GM21447 (cell line): ENCODE measurements around the gene INTS4.
"Not testable (repeated sequence)": the region's sequence is repeated elsewhere in the genome, so short reads cannot be mapped to it uniquely, and the experiment has no call there.

Source experiments
- ATAC-seq: cut with Tn5 transposase; IDR thresholded peaks from one replicate; pipeline ENCODE4 v1.9.1; 2021; ENCODE audit not compliant: unreplicated experiment

INTS4 gene

GRCh38 chr11:77994434-77995362, at the start of gene INTS4:
Gene INTS4 (minus strand): TSS chr11:77994668. CDS start chr11:77994643, 25 bp downstream.
- ATAC-seq = peak; percentile 99

- ATAC-seq = no peak
These were observed 47.5 kb upstream of the INTS4 start for GRCh38 chr11:78041843-78042440.

GRCh38 chr11:78041380-78041719, 46.9 kb upstream of the INTS4 start:
- not testable (repeated sequence) for ATAC-seq

- no peak for ATAC-seq
These were observed 46.4 kb upstream of the INTS4 start for GRCh38 chr11:78040691-78041379.

GRCh38 chr11:78039919-78040671, 45.6 kb upstream of the INTS4 start:
- peak; percentile 80 for ATAC-seq

- ATAC-seq = no peak
These were observed 45.0 kb upstream of the INTS4 start for GRCh38 chr11:78039391-78039918.

GRCh38 chr11:78038697-78039313, 44.3 kb upstream of the INTS4 start:
- no peak for ATAC-seq

GRCh38 chr11:78037825-78038620, 43.6 kb upstream of the INTS4 start:
- ATAC-seq = no peak

GRCh38 chr11:78037056-78037455, 42.6 kb upstream of the INTS4 start:
- no peak for ATAC-seq

- no peak for ATAC-seq
These were observed 41.8 kb upstream of the INTS4 start for GRCh38 chr11:78036313-78036712.

- ATAC-seq = no peak
These were observed 40.2 kb upstream of the INTS4 start for GRCh38 chr11:78034623-78035022.

- ATAC-seq = no peak
These were observed 38.6 kb upstream of the INTS4 start for GRCh38 chr11:78033040-78033439.

- peak; percentile 7 for ATAC-seq
These were observed 37.6 kb upstream of the INTS4 start for GRCh38 chr11:78032090-78032489.

GRCh38 chr11:78031629-78032028, 37.2 kb upstream of the INTS4 start:
- peak; percentile 86 for ATAC-seq

- ATAC-seq = no peak
These were observed 36.2 kb upstream of the INTS4 start for GRCh38 chr11:78030429-78031325.

GRCh38 chr11:78028423-78028822, 34.0 kb upstream of the INTS4 start:
- not testable (repeated sequence) for ATAC-seq

- no peak for ATAC-seq
These were observed 33.3 kb upstream of the INTS4 start for GRCh38 chr11:78027759-78028158.

GRCh38 chr11:78025378-78025777, 30.9 kb upstream of the INTS4 start:
- ATAC-seq = no peak

- ATAC-seq = no peak
These were observed 29.0 kb upstream of the INTS4 start for GRCh38 chr11:78023426-78023825.
